Tibial nerve (tissue), 4 donors: ENCODE measurements around the gene ATIC. TPM values are rescaled to one million over a fixed set of nuclear protein-coding genes. Genes with fewer than 3 reads are reported as not detected.

Source experiments
- DNase-seq, 2 donors: peaks; one replicate each; pipeline ENCODE4 v3.0.0-alpha.2; 2019; ENCODE audit warnings: low spot score in 2 of 2
- H3K27ac ChIP-seq, 4 donors: fragments of 200-600 bp; sonication (generic) in 3 of 4; one replicate each; pipeline ENCODE4 v1.5.1; 2017 to 2019; ENCODE audit warnings: mild to moderate bottlenecking in 1 of 4
- H3K27me3 ChIP-seq, 2 donors: fragments of 200-600 bp; sonication (generic) in 1 of 2; one replicate each; pipeline versions ENCODE4 v1.5.1 to v1.6.0; 2017 to 2019
- H3K36me3 ChIP-seq, 3 donors: fragments of 200-600 bp; sonication (generic); one replicate each; pipeline ENCODE4 v1.5.1; 2018 to 2019
- H3K4me1 ChIP-seq, 4 donors: fragments of 200-600 bp; sonication (generic) in 3 of 4; one replicate each; pipeline ENCODE4 v1.5.1; 2017 to 2019
- H3K4me3 ChIP-seq, 4 donors: fragments of 200-600 bp; sonication (generic) in 3 of 4; one replicate each; pipeline ENCODE4 v1.5.1; 2017 to 2019; ENCODE audit warnings: mild to moderate bottlenecking in 1 of 4, moderate library complexity in 1 of 4
- H3K9me3 ChIP-seq, 4 donors: fragments of 200-600 bp; sonication (generic) in 3 of 4; one replicate each; pipeline ENCODE4 v1.5.1; 2017 to 2019
- EP300 ChIP-seq, 2 donors: sonication (generic); formaldehyde crosslinking; IDR thresholded peaks; one replicate each; pipeline ENCODE4 v1.6.1; 2017; ENCODE audit warnings: antibody characterized with exemption in 2 of 2, mild to moderate bottlenecking in 1 of 2
- POLR2A ChIP-seq, 2 donors: fragments of 450-650 bp; IDR thresholded peaks; one replicate each; pipeline ENCODE4 v1.6.1; 2017; ENCODE audit warnings: antibody characterized with exemption in 2 of 2, mild to moderate bottlenecking in 2 of 2, moderate library complexity in 2 of 2
- WGBS, 2 donors: methylation state at CpG; one replicate each; pipeline ENCODE4 v1.1.5; 2018; 5-methylcytosine and 5-hydroxymethylcytosine counted together
- total RNA-seq, 4 donors: library from RNA; depleted of rRNA; stranded (reverse); fragments of >200 nt; gene quantifications; one replicate each; pipeline ENCODE4 v1.1.0, GENCODE V29; 2016
- TF ChIP-seq, protein P1 (sequence below), 5 experiments: fragments of 200-600 bp in 3 of 5; fragments of 450-650 bp in 2 of 5; sonication (generic) in 3 of 5; IDR thresholded peaks; one replicate each; pipeline ENCODE4 v1.5.1; 2016 to 2019; ENCODE audit warnings: antibody characterized with exemption in 5 of 5, mild to moderate bottlenecking in 3 of 5, moderate library complexity in 2 of 5

ATIC gene
- total RNA-seq, 4 donors from 2014 or later = 31.6 to 64.5 (median 44.9) TPM

DNA sequence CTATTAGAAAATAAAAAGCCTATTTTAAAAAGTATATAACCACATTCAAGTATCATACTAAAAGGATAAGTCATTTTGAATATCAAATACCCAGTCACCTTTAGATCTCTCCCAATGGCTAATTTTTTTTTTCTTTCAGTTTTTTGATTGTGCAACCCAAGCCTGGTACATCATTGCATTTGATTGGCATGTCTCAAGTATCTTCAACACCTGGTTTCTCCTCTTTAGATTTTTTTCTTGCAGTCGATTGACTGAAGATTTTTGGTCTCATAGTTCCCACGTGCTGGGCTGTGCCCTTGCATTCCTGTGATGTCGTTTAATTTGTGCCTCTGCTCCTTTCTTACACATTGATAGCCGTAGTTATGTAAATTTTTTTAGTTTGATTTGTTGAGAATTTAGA is 40.7 kb downstream of the ATIC start:
- 57 to 58% methylated on average over 4 of the region's 4 CpGs for WGBS, 2 donors
- H3K4me1 ChIP-seq = no peaks in the 10 kb centered on the region
- H3K27ac ChIP-seq = no peak overlapping the region
- H3K9me3 ChIP-seq = no peaks in the 10 kb centered on the region
- no peaks in the 10 kb centered on the region for H3K27me3 ChIP-seq
- no peak for DNase-seq
- no peak overlapping the region for H3K4me3 ChIP-seq
- TF ChIP-seq POLR2A (IDR thresholded peaks at IDR 0.05) (no peak), EP300 (IDR thresholded peaks at IDR 0.05) (no peak)
- TF ChIP-seq, protein P1, sequence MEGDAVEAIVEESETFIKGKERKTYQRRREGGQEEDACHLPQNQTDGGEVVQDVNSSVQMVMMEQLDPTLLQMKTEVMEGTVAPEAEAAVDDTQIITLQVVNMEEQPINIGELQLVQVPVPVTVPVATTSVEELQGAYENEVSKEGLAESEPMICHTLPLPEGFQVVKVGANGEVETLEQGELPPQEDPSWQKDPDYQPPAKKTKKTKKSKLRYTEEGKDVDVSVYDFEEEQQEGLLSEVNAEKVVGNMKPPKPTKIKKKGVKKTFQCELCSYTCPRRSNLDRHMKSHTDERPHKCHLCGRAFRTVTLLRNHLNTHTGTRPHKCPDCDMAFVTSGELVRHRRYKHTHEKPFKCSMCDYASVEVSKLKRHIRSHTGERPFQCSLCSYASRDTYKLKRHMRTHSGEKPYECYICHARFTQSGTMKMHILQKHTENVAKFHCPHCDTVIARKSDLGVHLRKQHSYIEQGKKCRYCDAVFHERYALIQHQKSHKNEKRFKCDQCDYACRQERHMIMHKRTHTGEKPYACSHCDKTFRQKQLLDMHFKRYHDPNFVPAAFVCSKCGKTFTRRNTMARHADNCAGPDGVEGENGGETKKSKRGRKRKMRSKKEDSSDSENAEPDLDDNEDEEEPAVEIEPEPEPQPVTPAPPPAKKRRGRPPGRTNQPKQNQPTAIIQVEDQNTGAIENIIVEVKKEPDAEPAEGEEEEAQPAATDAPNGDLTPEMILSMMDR (IDR thresholded peaks at IDR 0.05) = no peak
- peaks cover 0 to 73% (median 0%) of the 10 kb centered on the region in 3 donors for H3K36me3 ChIP-seq

DNA sequence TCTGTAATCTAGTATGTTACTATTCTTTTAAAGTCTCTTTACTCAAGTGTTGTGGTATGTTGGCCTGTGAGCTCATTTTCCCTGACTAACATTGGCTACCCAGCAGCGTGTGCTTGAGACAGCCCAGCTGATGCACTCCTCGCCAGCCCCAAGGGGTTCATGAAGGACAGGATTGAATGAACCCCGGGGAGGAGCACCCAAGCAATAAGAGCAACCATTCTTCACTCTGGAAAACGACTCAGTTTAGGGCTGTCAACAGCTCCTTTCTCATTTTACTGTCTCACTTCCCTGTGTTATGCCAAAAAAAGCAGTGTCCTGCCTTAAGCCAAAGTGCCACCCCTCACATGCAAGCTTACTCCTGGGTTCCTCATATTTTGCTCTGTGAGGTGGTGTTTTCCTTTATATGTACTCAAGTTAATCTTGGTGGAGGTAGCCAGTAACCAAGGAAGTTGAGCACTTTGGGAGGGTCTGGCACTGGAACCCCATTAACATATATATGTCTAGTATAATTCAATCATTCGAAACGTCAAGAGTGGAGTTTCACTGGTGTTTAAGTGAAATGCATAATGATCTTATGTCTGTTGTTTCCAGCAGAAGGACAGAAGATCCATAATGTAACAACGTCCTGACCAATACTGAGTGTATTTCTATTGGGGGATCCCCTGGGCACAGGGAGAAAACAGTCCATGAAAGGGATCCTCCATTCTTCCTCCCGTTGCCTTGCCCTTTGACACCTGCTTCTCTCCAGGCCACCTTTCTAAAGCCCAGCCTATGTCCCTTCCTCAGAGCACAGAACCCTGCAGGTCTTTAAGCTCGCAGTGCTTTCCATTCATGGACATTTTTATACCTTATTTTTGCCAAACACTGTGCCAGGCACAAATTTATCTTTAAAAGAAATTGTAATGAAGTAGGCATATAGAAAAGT is 43.2 kb downstream of the ATIC start:
- H3K4me3 ChIP-seq = no peak overlapping the region
- no peaks in the 10 kb centered on the region for H3K4me1 ChIP-seq
- H3K27ac ChIP-seq = no peak overlapping the region
- WGBS, 2 donors = 78 to 83% methylated on average over 9 of the region's 9 CpGs
- H3K36me3 ChIP-seq = peaks cover 0 to 64% (median 0%) of the 10 kb centered on the region in 3 donors
- TF ChIP-seq, protein P1 (IDR thresholded peaks at IDR 0.05) = no peak
- TF ChIP-seq POLR2A (IDR thresholded peaks at IDR 0.05) = no peak
- no peak for TF ChIP-seq EP300 (IDR thresholded peaks at IDR 0.05)
- H3K9me3 ChIP-seq = no peaks in the 10 kb centered on the region
- H3K27me3 ChIP-seq = no peaks in the 10 kb centered on the region
- no peak for DNase-seq

DNA sequence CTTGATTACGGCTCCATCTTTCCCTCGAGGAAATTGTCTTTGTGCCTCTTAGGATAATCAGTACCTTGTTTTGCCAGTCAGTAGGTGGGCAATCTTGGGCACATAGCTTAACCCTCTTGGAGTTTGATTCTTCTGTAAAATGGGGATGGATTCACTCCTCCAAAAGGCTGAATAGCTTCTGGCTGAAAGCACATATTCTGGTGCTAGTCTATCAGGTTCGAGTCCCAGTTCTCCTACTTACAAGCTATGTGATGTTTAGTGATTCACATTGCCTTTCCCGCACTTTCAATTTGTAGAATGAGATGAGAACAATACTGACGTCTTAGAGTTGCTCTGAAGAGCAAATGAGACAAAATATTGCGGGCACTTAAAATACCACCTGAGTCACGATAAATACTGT is 43.9 kb downstream of the ATIC start:
- WGBS, 2 donors = 91 to 94% methylated on average over 7 of the region's 7 CpGs

DNA sequence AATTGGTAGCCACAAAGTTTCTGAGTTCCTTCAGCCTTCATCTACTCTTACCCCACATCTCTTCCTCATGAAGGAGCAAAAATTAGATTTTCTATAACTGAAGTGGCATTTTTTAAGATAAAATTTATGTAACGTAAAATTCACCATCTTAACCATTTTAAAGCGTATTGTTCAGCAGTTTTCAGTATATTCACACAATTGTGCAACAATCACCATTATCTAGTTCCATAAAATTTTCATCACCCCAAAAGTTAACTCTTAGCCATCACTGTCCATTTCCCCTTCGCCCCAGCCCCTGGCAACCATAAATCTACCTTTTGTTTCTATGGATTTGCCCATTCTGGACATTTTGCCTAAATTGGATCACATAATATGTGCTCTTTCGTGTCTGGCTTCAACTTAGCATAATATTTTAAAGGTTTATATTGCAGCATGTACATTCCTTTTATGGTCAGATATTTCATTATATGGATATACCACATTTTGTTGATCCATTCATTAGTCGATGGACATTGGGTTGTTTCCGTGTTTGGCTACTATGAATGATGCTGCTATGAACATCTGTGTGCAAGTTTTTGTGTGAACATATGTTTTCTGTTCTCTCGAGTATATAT is 44.6 kb downstream of the ATIC start:
- H3K27ac ChIP-seq = no peak overlapping the region
- TF ChIP-seq EP300 (IDR thresholded peaks at IDR 0.05) = no peak
- no peak for TF ChIP-seq POLR2A (IDR thresholded peaks at IDR 0.05)
- TF ChIP-seq, protein P1 (IDR thresholded peaks at IDR 0.05) = no peak
- peaks cover 0 to 64% (median 0%) of the 10 kb centered on the region in 3 donors for H3K36me3 ChIP-seq
- no peak overlapping the region for H3K4me3 ChIP-seq
- H3K9me3 ChIP-seq = no peaks in the 10 kb centered on the region
- H3K27me3 ChIP-seq = no peaks in the 10 kb centered on the region
- no peak for DNase-seq
- no peaks in the 10 kb centered on the region for H3K4me1 ChIP-seq
- WGBS, 2 donors = 89 to 96% methylated on average over 7 of the region's 7 CpGs

More for the DNA sequence above, 43.9 kb downstream of the ATIC start:
- Histone ChIP-seq H3K27me3 (no peaks in the 10 kb centered on the region), H3K36me3 (peaks cover 0 to 64% (median 0%) of the 10 kb centered on the region in 3 donors), H3K27ac (no peak overlapping the region), H3K4me3 (no peak overlapping the region), H3K9me3 (no peaks in the 10 kb centered on the region), H3K4me1 (no peaks in the 10 kb centered on the region)
- DNase-seq = no peak
- TF ChIP-seq, protein P1 (IDR thresholded peaks at IDR 0.05) = no peak
- TF ChIP-seq EP300 (IDR thresholded peaks at IDR 0.05) = no peak
- TF ChIP-seq POLR2A (IDR thresholded peaks at IDR 0.05) = no peak

DNA sequence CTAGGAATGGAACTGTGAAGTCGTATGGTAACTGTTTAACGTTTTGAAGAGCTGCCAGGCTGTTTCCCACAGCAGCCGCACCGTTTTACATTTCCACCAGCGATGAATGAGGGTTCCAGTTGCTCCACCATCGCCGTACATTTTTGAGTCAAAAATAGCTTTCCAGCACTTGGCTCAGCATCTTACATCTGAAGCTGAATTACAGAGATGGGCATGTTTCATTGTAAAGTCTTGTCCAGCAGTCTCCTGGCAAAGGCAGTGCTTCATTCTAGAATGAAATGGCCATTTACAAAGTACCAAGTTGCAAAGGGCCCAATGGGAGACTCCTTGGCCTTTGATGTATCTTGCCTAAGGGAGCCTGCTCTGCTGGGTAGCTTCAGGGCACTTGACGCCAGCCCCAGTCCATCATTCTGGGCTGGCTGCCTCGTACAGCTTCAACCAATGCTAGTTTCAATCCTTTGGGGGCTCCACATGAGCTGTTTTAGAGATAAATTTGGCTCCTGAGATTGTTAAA is 45.1 kb downstream of the ATIC start:
- TF ChIP-seq EP300 (IDR thresholded peaks at IDR 0.05) = no peak
- TF ChIP-seq POLR2A (IDR thresholded peaks at IDR 0.05) = no peak
- TF ChIP-seq, protein P1 (IDR thresholded peaks at IDR 0.05) = no peak
- DNase-seq = no peak
- H3K27ac ChIP-seq = no peak overlapping the region
- no peaks in the 10 kb centered on the region for H3K9me3 ChIP-seq
- no peaks in the 10 kb centered on the region for H3K4me1 ChIP-seq
- WGBS, 2 donors = 82% methylated on average over 9 of the region's 9 CpGs
- H3K36me3 ChIP-seq = peaks cover 0 to 63% (median 0%) of the 10 kb centered on the region in 3 donors
- no peaks in the 10 kb centered on the region for H3K27me3 ChIP-seq
- no peak overlapping the region for H3K4me3 ChIP-seq
